Measurements from ENCODE around the gene TYW3. TPM values are rescaled to one million over a fixed set of nuclear protein-coding genes. Genes with fewer than 3 reads are reported as not detected.

The TYW3 gene
- total RNA-seq, 1 donor = 9.7 TPM

DNA sequence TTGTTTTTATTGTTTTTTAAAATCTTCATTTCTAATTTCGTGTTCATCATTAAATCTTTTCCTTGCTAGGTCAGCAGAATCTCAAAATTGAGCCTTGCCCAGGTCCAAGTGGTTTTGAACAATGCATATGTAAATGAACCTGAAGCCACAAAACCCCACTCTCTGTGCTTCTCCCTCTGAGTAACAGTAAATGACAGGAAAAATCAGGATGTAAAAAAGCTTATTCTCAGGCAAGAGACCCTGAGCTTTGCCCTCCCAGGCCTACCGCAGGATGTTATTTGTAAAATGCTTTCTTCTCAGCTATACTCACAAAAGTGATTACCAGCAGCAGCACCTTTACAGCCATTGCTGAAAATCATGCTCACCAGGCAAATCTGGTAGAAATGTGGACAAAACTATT, 47.6 kb downstream of the TYW3 start:
- DNase-seq (ENCODE audit: low read depth in 2 of 3, low spot score in 2 of 3) = no peak

DNA sequence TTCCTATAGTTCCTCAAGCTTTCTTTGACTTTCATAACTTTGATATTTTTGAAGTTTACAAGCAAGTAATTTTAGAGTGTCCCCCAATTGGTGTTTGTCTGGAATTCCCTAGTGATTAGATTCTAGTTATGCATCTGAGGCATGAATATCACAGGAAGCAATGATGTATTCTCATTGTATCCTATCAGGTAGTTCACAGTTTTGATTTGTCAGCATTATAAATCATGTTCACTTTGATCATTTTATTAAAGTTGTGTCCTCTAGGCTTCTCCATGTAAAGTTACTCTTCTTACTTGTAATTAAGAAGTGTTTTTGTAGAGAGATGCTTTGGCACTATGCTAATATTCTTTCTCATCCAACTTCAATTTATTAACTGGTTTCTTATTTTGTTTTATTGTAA, 53.0 kb downstream of the TYW3 start:
- no peak for DNase-seq (ENCODE audit: low read depth in 2 of 3, low spot score in 2 of 3)

DNA sequence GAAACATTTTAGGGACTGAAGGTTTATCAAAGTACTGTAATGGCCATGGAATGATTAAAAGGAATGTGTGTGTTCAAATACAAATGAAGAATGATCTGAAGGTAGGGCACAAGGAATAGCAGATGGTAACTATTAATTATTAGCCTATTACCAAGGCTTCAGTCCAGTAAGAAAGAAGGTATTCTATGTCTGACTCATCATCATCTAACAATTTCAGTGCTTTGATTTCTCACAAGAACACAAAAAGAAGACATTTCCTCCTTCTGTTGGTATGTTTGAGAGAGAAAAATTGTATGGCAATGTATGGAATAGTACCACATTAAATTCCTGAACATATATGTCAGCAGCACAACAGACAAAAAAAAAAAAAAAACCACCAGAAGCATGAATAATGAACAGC, 57.5 kb downstream of the TYW3 start:
- no peak for DNase-seq (ENCODE audit: low read depth in 2 of 3, low spot score in 2 of 3)

DNA sequence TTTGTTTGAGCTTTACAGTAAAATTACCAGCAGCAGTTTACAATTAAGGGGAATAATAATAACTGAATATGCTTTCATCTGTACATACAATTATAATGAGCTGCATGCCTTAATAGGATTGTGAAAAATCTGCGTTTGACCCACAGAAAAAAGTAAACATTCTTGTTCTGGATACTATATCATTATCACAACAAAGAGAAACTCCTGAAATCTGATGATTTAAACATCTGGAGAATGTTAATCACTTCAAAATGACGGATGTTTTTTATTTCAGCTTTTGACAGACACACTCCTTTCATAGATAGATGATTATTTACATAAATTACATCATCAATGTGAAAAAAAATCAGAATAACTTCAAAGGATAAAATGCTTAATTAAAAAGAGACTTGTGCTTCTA, 58.5 kb downstream of the TYW3 start:
- DNase-seq (ENCODE audit: low read depth in 2 of 3, low spot score in 2 of 3) = no peak

DNA sequence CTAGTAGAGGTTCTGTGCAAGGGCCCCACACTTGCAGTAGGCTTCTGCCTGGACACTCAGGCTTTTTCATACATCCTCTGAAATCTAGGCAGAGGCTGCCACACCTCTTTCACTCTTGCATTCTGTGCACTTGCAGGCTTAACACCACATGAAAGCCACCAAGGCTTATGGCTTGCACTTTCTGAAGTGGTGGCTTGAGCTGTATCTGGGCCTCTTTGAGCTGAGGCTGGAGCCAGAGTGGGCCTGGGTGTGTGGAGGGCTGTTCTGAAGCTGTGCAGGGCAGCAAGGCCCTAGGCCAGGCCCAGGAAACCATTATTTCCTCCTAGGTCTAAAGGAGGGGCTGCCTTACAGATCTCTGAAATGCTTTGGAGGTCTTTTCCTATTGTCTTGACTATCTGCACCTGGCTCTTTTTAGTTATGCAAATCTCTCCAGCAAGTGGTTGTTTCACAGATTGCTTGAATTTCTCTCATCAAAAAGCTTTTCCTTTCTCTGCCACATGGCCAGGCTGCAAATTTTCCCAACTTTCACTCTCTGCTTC, 66.2 kb downstream of the TYW3 start:
- no peak for DNase-seq (ENCODE audit: low read depth in 2 of 3, low spot score in 2 of 3)

DNA sequence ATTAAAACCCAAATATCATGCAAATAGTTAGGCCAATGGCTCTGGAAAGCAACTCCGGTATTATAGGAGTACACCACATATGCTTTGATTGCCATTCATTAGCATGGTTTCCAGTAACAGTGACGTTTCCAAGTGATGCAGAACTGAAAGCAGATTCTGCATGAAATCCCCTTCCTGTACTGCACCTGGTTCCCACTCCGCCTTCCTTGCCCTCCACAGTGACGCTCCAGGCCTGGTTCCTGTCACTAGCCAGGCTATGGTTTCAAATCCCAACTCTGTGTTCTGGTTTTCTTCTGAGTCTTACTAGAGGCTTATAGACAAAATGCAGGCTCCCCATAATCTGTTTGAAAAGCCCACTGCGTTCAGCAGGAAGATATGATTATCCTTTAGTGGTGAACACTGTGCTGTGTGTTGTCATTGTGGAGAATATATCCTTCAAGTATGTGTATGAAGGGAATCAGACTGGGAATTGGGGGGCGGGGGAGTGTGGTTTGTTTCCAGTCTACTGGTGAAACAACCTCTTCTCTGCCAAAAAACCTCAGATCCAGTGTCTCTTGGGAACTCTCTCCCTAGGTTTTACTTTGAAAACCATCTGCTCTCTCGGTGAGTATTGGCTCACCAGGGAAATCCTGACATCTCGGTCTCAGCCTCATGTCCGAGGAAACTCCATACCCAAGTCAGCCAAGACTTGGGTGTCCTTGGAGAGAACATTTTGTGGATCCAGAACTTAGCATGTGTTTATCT, 78.7 kb downstream of the TYW3 start:
- DNase-seq (ENCODE audit: low read depth in 2 of 3, low spot score in 2 of 3) = no peak

DNA sequence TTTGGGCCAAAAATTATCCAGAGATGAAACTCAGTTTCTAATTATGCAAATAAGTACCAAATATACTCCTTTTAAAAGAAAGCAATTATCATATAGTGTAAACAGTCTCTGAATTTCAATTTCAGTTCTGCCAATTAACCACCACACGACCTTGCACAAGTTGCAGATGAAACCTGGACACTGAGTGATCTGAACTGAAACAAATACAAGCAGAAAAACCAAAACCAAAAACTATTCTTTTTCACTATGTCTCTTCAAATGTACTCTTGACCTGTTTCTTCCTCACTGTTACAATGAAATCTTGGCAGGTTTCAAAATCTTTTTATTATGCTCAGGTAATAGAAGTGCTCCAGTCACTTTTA, 79.2 kb downstream of the TYW3 start:
- no peak for DNase-seq (ENCODE audit: low read depth in 2 of 3, low spot score in 2 of 3)

Other genes with a start within 250 kb of the TYW3 start
- not detected for gene LRRC53, start 220.5 kb upstream of the TYW3 start, total RNA-seq
- gene ERICH3, start 59.4 kb upstream of the TYW3 start, total RNA-seq = under 0.01 TPM
- gene CRYZ, start 102 bp upstream of the TYW3 start, total RNA-seq = 14.0 TPM